Measurements from ENCODE around the gene COLEC11. TPM values are rescaled to one million over a fixed set of nuclear protein-coding genes. Genes with fewer than 3 reads are reported as not detected.

The COLEC11 gene
- total and polyA plus RNA-seq, 2 of the 13 experiments (the other 11 are each of a cell fraction or from before 2014, with no cell fraction given), result 1.5 to 3.0 TPM

DNA sequence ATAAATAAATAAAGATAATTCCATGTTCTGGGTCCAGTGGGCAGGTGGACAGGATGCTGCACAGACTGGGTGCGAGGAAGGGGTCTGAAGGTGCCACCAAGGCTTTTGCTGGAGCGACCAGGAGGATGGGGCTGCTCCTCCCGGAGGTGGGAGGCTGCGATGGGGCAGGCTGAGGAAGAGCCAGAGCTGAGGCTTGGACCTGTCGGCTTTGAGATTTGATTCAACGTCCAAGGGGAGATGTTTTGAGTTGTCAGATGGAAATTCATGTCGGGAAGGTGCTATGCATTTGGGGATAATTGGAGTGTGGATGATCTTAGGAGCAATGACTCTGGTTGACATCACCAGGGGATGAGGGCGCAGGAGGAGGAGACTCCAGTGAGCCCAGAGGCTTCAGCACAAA, 74.7 kb downstream of the COLEC11 start (continued):
- TF ChIP-seq, protein P1, sequence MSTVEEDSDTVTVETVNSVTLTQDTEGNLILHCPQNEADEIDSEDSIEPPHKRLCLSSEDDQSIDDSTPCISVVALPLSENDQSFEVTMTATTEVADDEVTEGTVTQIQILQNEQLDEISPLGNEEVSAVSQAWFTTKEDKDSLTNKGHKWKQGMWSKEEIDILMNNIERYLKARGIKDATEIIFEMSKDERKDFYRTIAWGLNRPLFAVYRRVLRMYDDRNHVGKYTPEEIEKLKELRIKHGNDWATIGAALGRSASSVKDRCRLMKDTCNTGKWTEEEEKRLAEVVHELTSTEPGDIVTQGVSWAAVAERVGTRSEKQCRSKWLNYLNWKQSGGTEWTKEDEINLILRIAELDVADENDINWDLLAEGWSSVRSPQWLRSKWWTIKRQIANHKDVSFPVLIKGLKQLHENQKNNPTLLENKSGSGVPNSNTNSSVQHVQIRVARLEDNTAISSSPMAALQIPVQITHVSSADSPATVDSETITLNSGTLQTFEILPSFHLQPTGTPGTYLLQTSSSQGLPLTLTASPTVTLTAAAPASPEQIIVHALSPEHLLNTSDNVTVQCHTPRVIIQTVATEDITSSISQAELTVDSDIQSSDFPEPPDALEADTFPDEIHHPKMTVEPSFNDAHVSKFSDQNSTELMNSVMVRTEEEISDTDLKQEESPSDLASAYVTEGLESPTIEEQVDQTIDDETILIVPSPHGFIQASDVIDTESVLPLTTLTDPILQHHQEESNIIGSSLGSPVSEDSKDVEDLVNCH (CRISPR knock-in tag; IDR thresholded peaks at IDR 0.05), result no peak
- TF ChIP-seq PITX1 (CRISPR knock-in tag; IDR thresholded peaks at IDR 0.05), result no peak
- TF ChIP-seq ZNF775 (CRISPR knock-in tag; IDR thresholded peaks at IDR 0.05; ENCODE audit: borderline replicate concordance), result no peak
- TF ChIP-seq ZNF549 (CRISPR knock-in tag; IDR thresholded peaks at IDR 0.05), result no peak
- TF ChIP-seq ZNF790 (CRISPR knock-in tag; IDR thresholded peaks at IDR 0.05; ENCODE audit: borderline replicate concordance), result no peak
- TF ChIP-seq ZNF550 (CRISPR knock-in tag; IDR thresholded peaks at IDR 0.05; ENCODE audit: borderline replicate concordance), result no peak
- TF ChIP-seq, protein P2, sequence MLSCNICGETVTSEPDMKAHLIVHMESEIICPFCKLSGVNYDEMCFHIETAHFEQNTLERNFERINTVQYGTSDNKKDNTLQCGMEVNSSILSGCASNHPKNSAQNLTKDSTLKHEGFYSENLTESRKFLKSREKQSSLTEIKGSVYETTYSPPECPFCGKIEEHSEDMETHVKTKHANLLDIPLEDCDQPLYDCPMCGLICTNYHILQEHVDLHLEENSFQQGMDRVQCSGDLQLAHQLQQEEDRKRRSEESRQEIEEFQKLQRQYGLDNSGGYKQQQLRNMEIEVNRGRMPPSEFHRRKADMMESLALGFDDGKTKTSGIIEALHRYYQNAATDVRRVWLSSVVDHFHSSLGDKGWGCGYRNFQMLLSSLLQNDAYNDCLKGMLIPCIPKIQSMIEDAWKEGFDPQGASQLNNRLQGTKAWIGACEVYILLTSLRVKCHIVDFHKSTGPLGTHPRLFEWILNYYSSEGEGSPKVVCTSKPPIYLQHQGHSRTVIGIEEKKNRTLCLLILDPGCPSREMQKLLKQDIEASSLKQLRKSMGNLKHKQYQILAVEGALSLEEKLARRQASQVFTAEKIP (CRISPR knock-in tag; IDR thresholded peaks at IDR 0.05; ENCODE audit: borderline replicate concordance), result no peak

DNA sequence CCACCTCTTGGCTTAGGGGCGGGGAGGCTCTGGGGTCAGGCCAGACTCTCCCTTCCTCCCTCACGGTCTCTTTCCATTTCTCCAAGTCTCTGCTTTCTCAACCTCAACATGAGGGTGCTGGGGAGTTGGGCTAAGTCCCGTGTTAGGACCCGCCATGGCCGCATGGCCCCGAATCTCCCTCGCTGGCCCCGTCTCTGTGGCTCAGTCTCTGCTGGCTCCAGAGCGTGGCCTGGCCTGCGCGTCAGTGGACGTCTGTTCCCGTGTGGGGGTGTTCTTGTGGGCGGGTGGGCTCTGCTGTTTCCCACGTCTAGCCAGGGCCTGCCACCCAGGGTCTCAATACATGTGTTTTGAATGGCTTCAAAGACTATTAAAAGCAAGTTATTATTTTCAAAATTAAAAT, 75.5 kb downstream of the COLEC11 start:
- DNase-seq (ENCODE audit: low spot score), result no peak
- H3K9ac ChIP-seq (ENCODE audit: insufficient read depth, low read depth, low read length), result no peak overlapping the region
- no peaks in the 10 kb centered on the region for H3K9me3 ChIP-seq (ENCODE audit: low read length)
- BruUV-seq (replicated peaks), result no TSS peak
- FAIRE-seq, result no peak
- WGBS (ENCODE audit: low lambda C conversion rate), result 49% methylated on average over 15 of the region's 15 CpGs
- H3K27me3 ChIP-seq (ENCODE audit: control insufficient read depth in 1 of 2, insufficient read depth in 2 of 2, low read length in 2 of 2), result peaks cover 3 to 30% of the 10 kb centered on the region in 2 experiments; a peak in 3 of 5 replicates
- ChIA-PET CTCF (ENCODE audit: low intra/inter-chr PET ratio, low total read pairs) (no interaction called here), POLR2A (no interaction called here)
- H3K4me3 ChIP-seq (replicated peaks in 1 of 3; ENCODE audit: insufficient read depth in 1 of 3, low read depth in 2 of 3, low read length in 3 of 3), result no peak overlapping the region
- H3K27ac ChIP-seq (ENCODE audit: extremely low read length, insufficient read depth, low read length), result no peak overlapping the region
- H3K4me1 ChIP-seq (ENCODE audit: insufficient read depth, low read length), result peaks cover 13% of the 10 kb centered on the region
- no peaks in the 10 kb centered on the region for H4K20me1 ChIP-seq (ENCODE audit: insufficient read depth, low read length)
- no peak overlapping the region for H2AFZ ChIP-seq (ENCODE audit: low read length)
- in situ Hi-C loops (cut with HindIII; ENCODE audit: extremely low pct_ligation_motif_present, low pct_unique_long_range_greater_than_20kb) (no loop called here), intact Hi-C loops (cut with micrococcal nuclease; ENCODE audit: unreplicated experiment) (no loop called here)
- no peak overlapping the region for H3K4me2 ChIP-seq (ENCODE audit: low read depth, low read length)
- ATAC-seq, result 0 out of 3 replicates have a peak, but pooled peaks have one; percentile 25
- no peaks in the 10 kb centered on the region for H3K79me2 ChIP-seq (ENCODE audit: insufficient read depth, low read length)
- no peaks in the 10 kb centered on the region for H3K36me3 ChIP-seq (replicated peaks in 1 of 2; ENCODE audit: control insufficient read depth in 1 of 2, insufficient read depth in 2 of 2, low read length in 2 of 2)
- TF ChIP-seq EED (CRISPR knock-in tag; IDR thresholded peaks at IDR 0.05), result no peak
- TF ChIP-seq, protein P3, sequence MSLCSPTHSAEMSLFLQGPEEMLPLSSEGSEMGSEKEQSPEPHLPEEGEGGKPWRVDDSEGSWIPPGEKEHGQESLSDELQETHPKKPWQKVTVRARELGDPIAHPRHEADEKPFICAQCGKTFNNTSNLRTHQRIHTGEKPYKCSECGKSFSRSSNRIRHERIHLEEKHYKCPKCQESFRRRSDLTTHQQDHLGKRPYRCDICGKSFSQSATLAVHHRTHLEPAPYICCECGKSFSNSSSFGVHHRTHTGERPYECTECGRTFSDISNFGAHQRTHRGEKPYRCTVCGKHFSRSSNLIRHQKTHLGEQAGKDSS (CRISPR knock-in tag; IDR thresholded peaks at IDR 0.05; ENCODE audit: borderline replicate concordance, low read depth), result no peak
- no peak for TF ChIP-seq POLR2AphosphoS5 (IDR thresholded peaks at IDR 0.05; ENCODE audit: low read depth, low read length)
- no peak for TF ChIP-seq KDM3A (CRISPR knock-in tag; IDR thresholded peaks at IDR 0.05; ENCODE audit: low read depth)
- no peak for TF ChIP-seq NBN (conservative IDR thresholded peaks at IDR 0.05)
- no peak for TF ChIP-seq SRSF1 (optimal IDR thresholded peaks at IDR 0.05; ENCODE audit: low read depth, low read length)
- TF ChIP-seq, protein P4, sequence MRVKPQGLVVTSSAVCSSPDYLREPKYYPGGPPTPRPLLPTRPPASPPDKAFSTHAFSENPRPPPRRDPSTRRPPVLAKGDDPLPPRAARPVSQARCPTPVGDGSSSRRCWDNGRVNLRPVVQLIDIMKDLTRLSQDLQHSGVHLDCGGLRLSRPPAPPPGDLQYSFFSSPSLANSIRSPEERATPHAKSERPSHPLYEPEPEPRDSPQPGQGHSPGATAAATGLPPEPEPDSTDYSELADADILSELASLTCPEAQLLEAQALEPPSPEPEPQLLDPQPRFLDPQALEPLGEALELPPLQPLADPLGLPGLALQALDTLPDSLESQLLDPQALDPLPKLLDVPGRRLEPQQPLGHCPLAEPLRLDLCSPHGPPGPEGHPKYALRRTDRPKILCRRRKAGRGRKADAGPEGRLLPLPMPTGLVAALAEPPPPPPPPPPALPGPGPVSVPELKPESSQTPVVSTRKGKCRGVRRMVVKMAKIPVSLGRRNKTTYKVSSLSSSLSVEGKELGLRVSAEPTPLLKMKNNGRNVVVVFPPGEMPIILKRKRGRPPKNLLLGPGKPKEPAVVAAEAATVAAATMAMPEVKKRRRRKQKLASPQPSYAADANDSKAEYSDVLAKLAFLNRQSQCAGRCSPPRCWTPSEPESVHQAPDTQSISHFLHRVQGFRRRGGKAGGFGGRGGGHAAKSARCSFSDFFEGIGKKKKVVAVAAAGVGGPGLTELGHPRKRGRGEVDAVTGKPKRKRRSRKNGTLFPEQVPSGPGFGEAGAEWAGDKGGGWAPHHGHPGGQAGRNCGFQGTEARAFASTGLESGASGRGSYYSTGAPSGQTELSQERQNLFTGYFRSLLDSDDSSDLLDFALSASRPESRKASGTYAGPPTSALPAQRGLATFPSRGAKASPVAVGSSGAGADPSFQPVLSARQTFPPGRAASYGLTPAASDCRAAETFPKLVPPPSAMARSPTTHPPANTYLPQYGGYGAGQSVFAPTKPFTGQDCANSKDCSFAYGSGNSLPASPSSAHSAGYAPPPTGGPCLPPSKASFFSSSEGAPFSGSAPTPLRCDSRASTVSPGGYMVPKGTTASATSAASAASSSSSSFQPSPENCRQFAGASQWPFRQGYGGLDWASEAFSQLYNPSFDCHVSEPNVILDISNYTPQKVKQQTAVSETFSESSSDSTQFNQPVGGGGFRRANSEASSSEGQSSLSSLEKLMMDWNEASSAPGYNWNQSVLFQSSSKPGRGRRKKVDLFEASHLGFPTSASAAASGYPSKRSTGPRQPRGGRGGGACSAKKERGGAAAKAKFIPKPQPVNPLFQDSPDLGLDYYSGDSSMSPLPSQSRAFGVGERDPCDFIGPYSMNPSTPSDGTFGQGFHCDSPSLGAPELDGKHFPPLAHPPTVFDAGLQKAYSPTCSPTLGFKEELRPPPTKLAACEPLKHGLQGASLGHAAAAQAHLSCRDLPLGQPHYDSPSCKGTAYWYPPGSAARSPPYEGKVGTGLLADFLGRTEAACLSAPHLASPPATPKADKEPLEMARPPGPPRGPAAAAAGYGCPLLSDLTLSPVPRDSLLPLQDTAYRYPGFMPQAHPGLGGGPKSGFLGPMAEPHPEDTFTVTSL (CRISPR knock-in tag; IDR thresholded peaks at IDR 0.05; ENCODE audit: borderline replicate concordance), result no peak
